EH (cell line): ENCODE results near the gene ARHGAP28.

Experiments
- DNase-seq: peaks from one replicate; pipeline ENCODE4 v3.0.0-alpha.2; 2015; ENCODE audit warnings: low read depth

ARHGAP28 gene

GRCh38 chr18:6961331-6961730, 231.8 kb downstream of the ARHGAP28 start:
- DNase-seq: no peak

GRCh38 chr18:6962571-6963451, 233.3 kb downstream of the ARHGAP28 start:
- DNase-seq: no peak

GRCh38 chr18:6963452-6964097, 234.1 kb downstream of the ARHGAP28 start:
- no peak for DNase-seq
